Thyroid gland (tissue), 4 donors: ENCODE data around the gene ATP2A2.

ENCODE experiments used
- POLR2A ChIP-seq, 2 donors: fragments of 450-650 bp; IDR thresholded peaks; one replicate each; pipeline ENCODE4 v1.6.1; 2017; ENCODE audit warnings: antibody characterized with exemption in 2 of 2, mild to moderate bottlenecking in 2 of 2, moderate library complexity in 1 of 2
- TF ChIP-seq, protein P1 (sequence below), 6 experiments: fragments of 200-600 bp in 3 of 6; fragments of 450-650 bp in 3 of 6; sonication (generic) in 3 of 6; IDR thresholded peaks; one replicate each; pipeline ENCODE4 v1.5.1; 2016 to 2019; ENCODE audit warnings: antibody characterized with exemption in 6 of 6, mild to moderate bottlenecking in 2 of 6, inconsistent platforms in 1 of 6, moderate library complexity in 1 of 6

DNA sequence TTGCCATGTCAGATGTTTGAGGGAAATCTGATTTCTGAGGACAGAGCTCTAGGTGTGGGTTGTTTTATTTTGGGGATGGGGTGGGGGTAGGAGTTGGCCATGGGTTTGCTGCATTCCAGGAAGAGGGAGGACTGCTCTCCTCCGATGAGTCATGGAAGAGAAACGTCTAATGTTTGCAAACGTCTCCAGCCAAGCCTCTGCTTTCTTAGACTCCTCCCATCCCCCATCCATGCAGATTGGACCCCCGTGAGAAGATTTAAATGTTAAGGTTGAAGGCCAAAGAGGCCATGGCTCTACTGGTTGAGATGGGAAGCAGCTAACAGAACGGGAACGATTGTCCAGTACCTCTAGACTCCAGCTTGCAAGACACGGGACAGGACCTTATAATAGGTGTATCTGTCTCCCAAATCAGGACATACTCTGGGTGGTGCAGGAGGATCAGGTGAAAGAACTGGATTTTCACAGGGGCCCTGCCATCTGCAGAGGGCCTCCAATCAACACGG, 11.4 kb upstream of the ATP2A2 start:
- TF ChIP-seq, protein P1, sequence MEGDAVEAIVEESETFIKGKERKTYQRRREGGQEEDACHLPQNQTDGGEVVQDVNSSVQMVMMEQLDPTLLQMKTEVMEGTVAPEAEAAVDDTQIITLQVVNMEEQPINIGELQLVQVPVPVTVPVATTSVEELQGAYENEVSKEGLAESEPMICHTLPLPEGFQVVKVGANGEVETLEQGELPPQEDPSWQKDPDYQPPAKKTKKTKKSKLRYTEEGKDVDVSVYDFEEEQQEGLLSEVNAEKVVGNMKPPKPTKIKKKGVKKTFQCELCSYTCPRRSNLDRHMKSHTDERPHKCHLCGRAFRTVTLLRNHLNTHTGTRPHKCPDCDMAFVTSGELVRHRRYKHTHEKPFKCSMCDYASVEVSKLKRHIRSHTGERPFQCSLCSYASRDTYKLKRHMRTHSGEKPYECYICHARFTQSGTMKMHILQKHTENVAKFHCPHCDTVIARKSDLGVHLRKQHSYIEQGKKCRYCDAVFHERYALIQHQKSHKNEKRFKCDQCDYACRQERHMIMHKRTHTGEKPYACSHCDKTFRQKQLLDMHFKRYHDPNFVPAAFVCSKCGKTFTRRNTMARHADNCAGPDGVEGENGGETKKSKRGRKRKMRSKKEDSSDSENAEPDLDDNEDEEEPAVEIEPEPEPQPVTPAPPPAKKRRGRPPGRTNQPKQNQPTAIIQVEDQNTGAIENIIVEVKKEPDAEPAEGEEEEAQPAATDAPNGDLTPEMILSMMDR (IDR thresholded peaks at IDR 0.05) = no peak
- TF ChIP-seq POLR2A (IDR thresholded peaks at IDR 0.05) = no peak
